Stimulated activated memory B cell treated with anti-CD40 and anti-IgM and Interleukin-4, amounts not matched to agents 10 μg/mL and 1 μg/mL and 100 μg/mL, for 72 hours (primary cell): ENCODE measurements around the gene BUB1B.

ENCODE experiments used
- ATAC-seq: fragments of 150-1000 bp; cut with Tn5 transposase; 2 replicates; pipeline ENCODE4 v1.10.0; 2021
- H3K27ac Mint-ChIP-seq: one replicate; pipeline ENCODE4 v1.8.0; 2022; ENCODE audit warnings: mild to moderate bottlenecking, mixed read lengths
- H3K27me3 Mint-ChIP-seq: one replicate; pipeline ENCODE4 v1.8.0; 2022; ENCODE audit warnings: mixed read lengths
- H3K36me3 Mint-ChIP-seq: one replicate; pipeline ENCODE4 v1.8.0; 2022; ENCODE audit warnings: mixed read lengths
- H3K4me1 Mint-ChIP-seq: one replicate; pipeline ENCODE4 v1.8.0; 2022; ENCODE audit warnings: mixed read lengths
- H3K4me3 Mint-ChIP-seq: one replicate; pipeline ENCODE4 v1.8.0; 2022; ENCODE audit warnings: mild to moderate bottlenecking, moderate library complexity, mixed read lengths
- H3K9me3 Mint-ChIP-seq: one replicate; pipeline ENCODE4 v1.8.0; 2022; ENCODE audit warnings: mixed read lengths

BUB1B gene

DNA sequence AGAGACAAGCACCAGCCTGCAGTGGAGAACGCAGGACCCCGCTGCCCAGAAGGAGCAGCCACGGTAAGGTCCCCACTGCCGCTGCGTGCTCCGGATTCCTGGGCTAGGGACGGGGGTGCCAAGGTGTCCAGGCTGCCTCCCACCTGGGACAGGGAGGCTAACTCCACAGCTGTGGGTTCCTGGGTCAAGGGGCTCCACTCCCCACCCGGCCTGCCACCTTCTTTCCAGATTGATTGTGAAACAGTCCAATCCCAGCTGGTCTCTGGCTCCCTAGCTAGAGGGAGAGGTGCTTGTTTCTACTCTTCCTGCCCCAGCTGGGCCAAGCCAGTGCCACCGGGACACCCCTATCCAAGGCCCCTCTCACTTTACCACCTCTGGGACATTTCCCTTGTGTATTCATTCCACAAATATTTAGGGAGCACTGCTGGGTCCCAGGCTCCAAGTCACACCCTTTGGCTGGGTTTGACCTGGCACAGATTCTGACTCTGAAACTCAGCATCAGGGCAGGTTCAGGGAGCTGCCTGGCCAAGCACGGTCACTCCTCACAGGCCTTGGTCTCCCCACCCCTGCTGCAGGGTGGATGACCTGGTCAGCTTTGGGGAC, 79.9 kb downstream of the BUB1B start:
- Mint-ChIP-seq H3K4me3 (no peak overlapping the region), H3K4me1 (peaks cover 27% of the 10 kb centered on the region), H3K9me3 (no peaks in the 10 kb centered on the region), H3K27me3 (peaks cover 14% of the 10 kb centered on the region), H3K27ac (no peak overlapping the region), H3K36me3 (no peaks in the 10 kb centered on the region)
- no peak for ATAC-seq

DNA sequence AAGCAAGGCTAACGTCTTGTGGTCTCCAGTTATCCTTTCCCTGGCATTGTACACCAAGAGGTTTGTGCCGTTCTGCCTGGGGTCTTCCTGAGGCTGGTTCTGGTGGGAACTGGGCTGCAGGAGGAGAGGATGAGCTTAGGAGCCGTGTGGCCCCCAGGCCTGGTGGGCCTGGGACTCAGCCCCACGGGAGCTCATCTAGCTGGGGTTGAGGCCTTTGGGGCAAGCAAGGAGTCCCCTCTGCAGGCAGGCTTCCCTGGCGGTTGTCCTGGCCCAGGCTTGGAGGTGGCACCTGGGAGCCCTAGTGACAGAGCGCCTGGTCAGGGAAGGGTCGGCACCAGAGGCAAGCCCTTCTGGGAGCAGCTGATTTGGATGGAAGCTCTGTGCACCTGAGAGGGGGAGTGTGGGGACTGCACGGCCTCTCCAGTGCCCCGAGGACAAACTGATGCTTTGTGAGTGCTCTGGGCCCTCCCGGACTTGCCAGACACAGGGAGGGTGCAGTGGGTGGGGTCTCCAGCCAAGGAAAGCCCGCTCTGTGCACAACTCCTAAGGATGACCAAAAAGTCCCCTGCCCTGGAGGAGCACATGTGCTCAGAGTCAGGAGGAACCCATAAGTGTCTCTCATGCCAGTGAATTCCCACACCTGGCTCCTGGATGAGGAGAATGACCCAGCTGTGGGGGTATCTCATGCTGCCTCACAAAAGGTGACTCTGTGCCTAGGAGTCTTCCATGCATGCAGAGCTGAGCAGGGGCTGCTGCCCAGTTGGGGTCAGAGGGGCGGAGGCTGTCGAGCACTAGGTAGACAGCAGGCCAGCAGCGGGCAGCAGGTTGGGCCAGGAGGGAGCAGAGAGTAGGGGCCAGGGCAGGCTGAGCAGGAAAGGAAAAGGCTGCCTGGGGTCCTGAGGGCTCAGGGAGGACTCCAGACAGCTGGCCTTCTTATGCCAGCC, 80.7 kb downstream of the BUB1B start:
- no peaks in the 10 kb centered on the region for H3K9me3 Mint-ChIP-seq
- no peak overlapping the region for H3K4me3 Mint-ChIP-seq
- no peak for ATAC-seq
- no peaks in the 10 kb centered on the region for H3K36me3 Mint-ChIP-seq
- H3K27ac Mint-ChIP-seq: no peak overlapping the region
- H3K27me3 Mint-ChIP-seq: peaks cover 14% of the 10 kb centered on the region
- H3K4me1 Mint-ChIP-seq: peaks cover 21% of the 10 kb centered on the region

DNA sequence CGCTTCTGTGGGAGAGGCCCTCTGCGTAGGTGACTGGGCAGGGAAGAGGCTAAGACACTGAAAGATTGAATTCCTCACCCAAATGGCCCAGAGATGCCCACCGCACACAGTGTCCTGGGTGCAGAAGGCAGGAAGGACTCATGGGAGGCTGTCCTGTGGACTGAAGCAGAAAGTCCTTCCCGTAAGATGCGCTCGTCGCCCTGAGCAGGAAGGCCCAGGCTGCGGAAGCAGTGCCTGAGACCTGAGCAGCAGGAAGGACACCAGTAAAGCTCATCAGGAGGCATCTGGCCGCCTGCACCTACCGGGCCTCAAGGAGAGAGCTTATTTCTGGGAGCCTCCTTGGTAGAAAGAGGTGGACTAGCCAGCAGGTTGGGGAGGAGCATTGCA, 81.3 kb downstream of the BUB1B start:
- H3K27ac Mint-ChIP-seq: no peak overlapping the region
- peaks cover 21% of the 10 kb centered on the region for H3K4me1 Mint-ChIP-seq
- no peaks in the 10 kb centered on the region for H3K9me3 Mint-ChIP-seq
- no peak for ATAC-seq
- H3K27me3 Mint-ChIP-seq: peaks cover 14% of the 10 kb centered on the region
- no peak overlapping the region for H3K4me3 Mint-ChIP-seq
- H3K36me3 Mint-ChIP-seq: no peaks in the 10 kb centered on the region

DNA sequence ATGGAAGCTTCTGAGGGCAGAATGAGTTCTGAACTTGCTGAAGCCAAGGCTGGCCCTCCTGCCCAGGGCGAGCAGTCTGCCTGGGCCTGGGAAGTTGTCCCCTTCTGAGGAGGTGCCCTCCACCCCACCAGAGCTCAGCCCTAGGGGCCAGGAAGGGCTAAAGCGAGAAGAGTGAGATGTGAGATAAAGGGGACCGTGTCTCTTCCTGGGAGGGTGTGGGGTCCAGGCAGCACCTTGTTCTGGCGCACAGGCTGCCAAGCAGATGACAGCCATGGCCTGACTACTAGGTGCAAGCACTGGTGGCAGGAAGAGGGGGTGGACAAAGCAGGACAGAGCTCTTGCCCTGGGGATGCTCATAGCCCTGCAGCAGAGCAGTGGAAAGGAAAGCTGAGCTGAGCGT, 81.7 kb downstream of the BUB1B start:
- ATAC-seq: no peak
- H3K27ac Mint-ChIP-seq: no peak overlapping the region
- no peak overlapping the region for H3K4me3 Mint-ChIP-seq
- H3K9me3 Mint-ChIP-seq: no peaks in the 10 kb centered on the region
- peaks cover 21% of the 10 kb centered on the region for H3K4me1 Mint-ChIP-seq
- H3K27me3 Mint-ChIP-seq: peaks cover 14% of the 10 kb centered on the region
- no peaks in the 10 kb centered on the region for H3K36me3 Mint-ChIP-seq

- Mint-ChIP-seq H3K27me3 (peaks cover 14% of the 10 kb centered on the region), H3K27ac (no peak overlapping the region)
Observed at GRCh38 chr15:40243126-40243810, 82.4 kb downstream of the BUB1B start.

DNA sequence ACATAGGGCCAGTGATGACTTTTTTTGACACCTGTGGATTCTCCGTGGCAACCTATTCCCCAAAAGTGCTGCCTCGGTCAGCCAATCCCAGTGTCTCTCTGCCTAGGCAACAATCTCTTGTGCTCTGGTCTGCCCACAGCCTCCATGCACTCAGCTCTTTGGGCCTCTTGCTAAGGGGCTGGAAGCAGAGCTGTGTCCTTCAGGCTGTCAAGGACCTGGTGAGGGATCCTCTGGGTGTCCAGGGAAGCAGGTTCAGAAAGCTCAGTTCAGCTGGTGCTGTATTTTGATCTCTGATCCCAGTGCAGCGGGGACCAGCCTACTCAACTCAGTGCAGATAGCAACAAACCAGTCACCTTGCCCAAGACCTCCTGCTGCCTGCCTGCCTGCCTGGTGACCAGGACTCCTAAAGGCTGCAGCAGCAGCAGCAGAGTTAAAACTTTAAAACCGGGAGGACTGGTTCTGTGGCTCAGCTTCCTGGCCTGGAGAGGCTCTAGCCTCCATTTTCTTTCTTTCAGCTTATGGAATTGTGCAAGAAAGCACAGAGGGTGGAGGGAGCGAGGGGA, 84.2 kb downstream of the BUB1B start:
- Mint-ChIP-seq H3K27me3 (peaks cover 3% of the 10 kb centered on the region), H3K27ac (no peak overlapping the region), H3K4me3 (no peak overlapping the region), H3K4me1 (no peaks in the 10 kb centered on the region), H3K36me3 (no peaks in the 10 kb centered on the region), H3K9me3 (no peaks in the 10 kb centered on the region)
- ATAC-seq: no peak

More at GRCh38 chr15:40243126-40243810, 82.4 kb downstream of the BUB1B start:
- no peak overlapping the region for H3K4me3 Mint-ChIP-seq
- no peaks in the 10 kb centered on the region for H3K9me3 Mint-ChIP-seq
- no peaks in the 10 kb centered on the region for H3K36me3 Mint-ChIP-seq
- H3K4me1 Mint-ChIP-seq: peaks cover 15% of the 10 kb centered on the region
- ATAC-seq: no peak

- ATAC-seq: no peak
- Mint-ChIP-seq H3K9me3 (no peaks in the 10 kb centered on the region), H3K36me3 (no peaks in the 10 kb centered on the region), H3K27me3 (peaks cover 4% of the 10 kb centered on the region), H3K4me3 (no peak overlapping the region), H3K4me1 (no peaks in the 10 kb centered on the region), H3K27ac (no peak overlapping the region)
Observed at GRCh38 chr15:40245666-40246450, 85.0 kb downstream of the BUB1B start.

GRCh38 chr15:40246496-40247280, 85.8 kb downstream of the BUB1B start:
- no peak overlapping the region for H3K4me3 Mint-ChIP-seq
- ATAC-seq: no peak
- H3K36me3 Mint-ChIP-seq: no peaks in the 10 kb centered on the region
- peaks cover 12% of the 10 kb centered on the region for H3K27me3 Mint-ChIP-seq
- no peak overlapping the region for H3K27ac Mint-ChIP-seq
- no peaks in the 10 kb centered on the region for H3K9me3 Mint-ChIP-seq
- H3K4me1 Mint-ChIP-seq: no peaks in the 10 kb centered on the region

DNA sequence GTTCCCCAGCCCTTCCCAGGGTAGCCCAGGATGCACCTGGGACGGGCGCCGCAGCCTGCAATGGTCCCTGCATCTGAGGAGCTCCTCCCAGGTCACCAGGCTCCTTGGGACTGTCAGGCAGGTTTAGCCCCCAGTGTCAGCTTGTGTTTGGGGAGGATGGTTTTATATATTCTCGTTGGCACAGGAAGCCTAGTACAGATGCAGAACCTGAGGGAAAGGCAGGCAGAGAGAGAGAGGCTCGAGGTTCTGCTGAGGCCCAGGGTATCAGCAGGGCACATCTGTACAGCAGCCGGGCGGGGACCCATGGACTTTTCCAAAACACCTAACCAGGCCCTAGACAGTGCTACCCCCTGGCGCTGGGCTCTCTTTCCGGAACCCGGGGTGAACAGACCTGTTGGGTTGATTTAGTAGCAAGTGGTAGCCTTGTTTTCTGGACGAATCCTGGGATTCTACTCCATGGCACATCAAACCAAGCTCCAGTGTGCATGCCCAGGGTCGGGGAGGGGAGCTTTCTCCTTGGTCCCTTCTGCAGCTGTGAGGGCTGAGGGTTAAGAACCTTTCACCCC, 86.6 kb downstream of the BUB1B start:
- H3K4me1 Mint-ChIP-seq: no peaks in the 10 kb centered on the region
- H3K27me3 Mint-ChIP-seq: peaks cover 13% of the 10 kb centered on the region

GRCh38 chr15:40248006-40248783, 87.3 kb downstream of the BUB1B start:
- Mint-ChIP-seq H3K27ac (no peak overlapping the region), H3K36me3 (no peaks in the 10 kb centered on the region), H3K4me1 (peaks cover 5% of the 10 kb centered on the region), H3K4me3 (no peak overlapping the region), H3K9me3 (no peaks in the 10 kb centered on the region), H3K27me3 (peaks cover 19% of the 10 kb centered on the region)
- ATAC-seq: no peak

More for the DNA sequence above, 86.6 kb downstream of the BUB1B start:
- H3K9me3 Mint-ChIP-seq: no peaks in the 10 kb centered on the region
- no peak overlapping the region for H3K4me3 Mint-ChIP-seq
- no peak for ATAC-seq
- H3K36me3 Mint-ChIP-seq: no peaks in the 10 kb centered on the region
- no peak overlapping the region for H3K27ac Mint-ChIP-seq

- H3K27ac Mint-ChIP-seq: no peak overlapping the region
- H3K36me3 Mint-ChIP-seq: no peaks in the 10 kb centered on the region
- peaks cover 34% of the 10 kb centered on the region for H3K27me3 Mint-ChIP-seq
- no peaks in the 10 kb centered on the region for H3K9me3 Mint-ChIP-seq
- H3K4me3 Mint-ChIP-seq: no peak overlapping the region
- no peak for ATAC-seq
- H3K4me1 Mint-ChIP-seq: peaks cover 10% of the 10 kb centered on the region
Observed at GRCh38 chr15:40249477-40250303, 88.8 kb downstream of the BUB1B start.

GRCh38 chr15:40250304-40250656, 89.4 kb downstream of the BUB1B start:
- Mint-ChIP-seq H3K27ac (no peak overlapping the region), H3K27me3 (peaks cover 39% of the 10 kb centered on the region), H3K4me1 (peaks cover 10% of the 10 kb centered on the region), H3K9me3 (no peaks in the 10 kb centered on the region), H3K4me3 (no peak overlapping the region), H3K36me3 (no peaks in the 10 kb centered on the region)
- no peak for ATAC-seq
